ENCODE results near the gene CELF4.

GRCh38 chr18:37244618-37245017 is 321.0 kb downstream of the CELF4 start:
- TF ChIP-seq CTCF (IDR thresholded peaks at IDR 0.05 in 8 of 11, conservative IDR thresholded peaks at IDR 0.05 in 3 of 11): no peak
- no peak for TF ChIP-seq POLR2AphosphoS5 (IDR thresholded peaks at IDR 0.05)

Data from spleen (tissue), 7 donors.